KMS-11 (cell line): ENCODE measurements around the gene PDE1A.

Experiments used
- H2AFZ ChIP-seq: fragments of 200-600 bp; sonication (generic); 2 replicates; pipeline ENCODE4 v1.6.1; 2016; ENCODE audit warnings: antibody characterized with exemption, mixed run types, low read depth
- H3K27ac ChIP-seq: fragments of 200-600 bp; sonication (generic); 2 replicates; pipeline ENCODE4 v1.6.1; 2016; ENCODE audit warnings: mild to moderate bottlenecking, mixed run types
- H3K27me3 ChIP-seq: fragments of 200-600 bp; sonication (generic); 2 replicates; pipeline ENCODE4 v1.6.1; 2017; ENCODE audit warnings: mild to moderate bottlenecking, low read depth, mixed run types, moderate library complexity; ENCODE audit not compliant: insufficient read depth
- H3K36me3 ChIP-seq: fragments of 200-600 bp; sonication (generic); 2 replicates; pipeline ENCODE4 v1.6.1; 2017; ENCODE audit warnings: mild to moderate bottlenecking, mixed run types; ENCODE audit not compliant: insufficient read depth
- H3K4me1 ChIP-seq: fragments of 200-600 bp; sonication (generic); 2 replicates; pipeline ENCODE4 v1.6.1; 2016; ENCODE audit warnings: mild to moderate bottlenecking, low read depth, mixed run types; ENCODE audit not compliant: poor library complexity, severe bottlenecking
- H3K4me2 ChIP-seq: fragments of 200-600 bp; sonication (generic); 2 replicates; pipeline ENCODE4 v1.7.0; 2016; ENCODE audit warnings: mild to moderate bottlenecking, mixed run types
- H3K4me3 ChIP-seq: fragments of 200-600 bp; sonication (generic); IDR thresholded peaks from 2 replicates; pipeline ENCODE4 v1.6.1; 2017; ENCODE audit warnings: low read depth, low read length, mixed read lengths; ENCODE audit not compliant: insufficient read depth
- H3K79me2 ChIP-seq: fragments of 200-600 bp; sonication (generic); 2 replicates; pipeline ENCODE4 v1.6.1; 2016; ENCODE audit warnings: low read depth, mixed run types; ENCODE audit not compliant: insufficient read depth
- H3K9ac ChIP-seq: fragments of 200-600 bp; sonication (generic); 2 replicates; pipeline ENCODE4 v1.6.1; 2016; ENCODE audit warnings: mild to moderate bottlenecking, mixed run types
- H4K20me1 ChIP-seq: fragments of 200-600 bp; sonication (generic); 2 replicates; pipeline ENCODE4 v1.6.1; 2016; ENCODE audit warnings: mild to moderate bottlenecking, mixed run types; ENCODE audit not compliant: insufficient read depth
- TF ChIP-seq, protein P1 (sequence below): fragments of 200-600 bp; sonication (generic); conservative IDR thresholded peaks from 2 replicates; pipeline ENCODE4 v1.6.1; 2017; ENCODE audit warnings: low read depth, mild to moderate bottlenecking, antibody characterized with exemption, low read length, moderate library complexity, mixed read lengths

PDE1A gene

GRCh38 chr2:182302972-182303371, 123.9 kb downstream of the PDE1A start:
- Histone ChIP-seq H3K27ac (no peak overlapping the region), H3K4me1 (no peaks in the 10 kb centered on the region), H3K4me2 (no peak overlapping the region), H3K9ac (no peak overlapping the region), H3K36me3 (no peaks in the 10 kb centered on the region), H2AFZ (no peak overlapping the region), H3K79me2 (no peaks in the 10 kb centered on the region), H4K20me1 (no peaks in the 10 kb centered on the region), H3K27me3 (no peaks in the 10 kb centered on the region), H3K4me3 (no peak overlapping the region)
- TF ChIP-seq, protein P1, sequence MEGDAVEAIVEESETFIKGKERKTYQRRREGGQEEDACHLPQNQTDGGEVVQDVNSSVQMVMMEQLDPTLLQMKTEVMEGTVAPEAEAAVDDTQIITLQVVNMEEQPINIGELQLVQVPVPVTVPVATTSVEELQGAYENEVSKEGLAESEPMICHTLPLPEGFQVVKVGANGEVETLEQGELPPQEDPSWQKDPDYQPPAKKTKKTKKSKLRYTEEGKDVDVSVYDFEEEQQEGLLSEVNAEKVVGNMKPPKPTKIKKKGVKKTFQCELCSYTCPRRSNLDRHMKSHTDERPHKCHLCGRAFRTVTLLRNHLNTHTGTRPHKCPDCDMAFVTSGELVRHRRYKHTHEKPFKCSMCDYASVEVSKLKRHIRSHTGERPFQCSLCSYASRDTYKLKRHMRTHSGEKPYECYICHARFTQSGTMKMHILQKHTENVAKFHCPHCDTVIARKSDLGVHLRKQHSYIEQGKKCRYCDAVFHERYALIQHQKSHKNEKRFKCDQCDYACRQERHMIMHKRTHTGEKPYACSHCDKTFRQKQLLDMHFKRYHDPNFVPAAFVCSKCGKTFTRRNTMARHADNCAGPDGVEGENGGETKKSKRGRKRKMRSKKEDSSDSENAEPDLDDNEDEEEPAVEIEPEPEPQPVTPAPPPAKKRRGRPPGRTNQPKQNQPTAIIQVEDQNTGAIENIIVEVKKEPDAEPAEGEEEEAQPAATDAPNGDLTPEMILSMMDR: no peak

DNA sequence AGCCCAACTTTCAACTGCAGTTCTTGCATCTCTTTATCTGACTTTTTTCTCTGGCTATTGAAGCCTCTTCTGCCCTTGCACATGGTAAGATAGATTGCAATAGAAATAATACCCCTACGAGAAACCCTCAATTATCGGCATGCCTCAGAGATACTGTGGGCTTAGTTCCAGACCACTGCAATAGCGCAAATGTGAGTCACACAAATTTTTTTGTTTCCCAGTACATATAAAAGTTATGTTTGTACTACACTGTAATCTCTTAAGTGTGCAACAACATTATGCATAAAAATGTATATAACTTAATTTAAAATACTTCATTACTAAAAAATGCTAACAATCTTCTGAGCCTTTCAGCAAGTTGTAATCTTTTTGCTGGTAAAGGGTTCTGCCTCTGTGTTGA, 124.7 kb downstream of the PDE1A start:
- H3K9ac ChIP-seq: no peak overlapping the region
- TF ChIP-seq, protein P1: no peak
- H3K4me3 ChIP-seq: no peak overlapping the region
- H2AFZ ChIP-seq: no peak overlapping the region
- no peaks in the 10 kb centered on the region for H3K4me1 ChIP-seq
- H3K4me2 ChIP-seq: no peak overlapping the region
- no peaks in the 10 kb centered on the region for H3K79me2 ChIP-seq
- H4K20me1 ChIP-seq: no peaks in the 10 kb centered on the region
- H3K27me3 ChIP-seq: no peaks in the 10 kb centered on the region
- no peaks in the 10 kb centered on the region for H3K36me3 ChIP-seq
- H3K27ac ChIP-seq: no peak overlapping the region

GRCh38 chr2:182301093-182301492, 125.7 kb downstream of the PDE1A start:
- TF ChIP-seq, protein P1: no peak
- H3K27ac ChIP-seq: no peak overlapping the region

DNA sequence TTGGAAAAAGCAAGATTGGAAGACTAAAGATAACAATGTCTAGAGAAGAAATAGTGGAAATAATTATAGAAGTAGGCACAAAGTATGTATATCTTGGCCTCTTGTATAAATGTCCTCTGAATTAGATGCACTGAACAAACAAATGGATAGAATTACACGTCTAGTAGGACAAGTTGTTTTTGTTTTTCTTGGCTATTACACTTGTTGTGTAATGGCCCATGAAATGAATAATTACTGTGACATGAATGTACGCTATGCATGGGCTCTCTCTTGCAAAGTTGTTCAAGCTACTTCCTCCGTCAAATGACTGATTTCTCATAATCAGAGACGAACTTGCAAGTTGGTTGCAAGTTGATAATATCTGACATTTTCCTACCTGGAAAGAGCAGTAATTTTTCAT, 126.2 kb downstream of the PDE1A start:
- Histone ChIP-seq H3K4me2 (no peak overlapping the region), H4K20me1 (no peaks in the 10 kb centered on the region), H2AFZ (no peak overlapping the region), H3K9ac (no peak overlapping the region), H3K36me3 (no peaks in the 10 kb centered on the region), H3K27ac (no peak overlapping the region), H3K4me3 (no peak overlapping the region), H3K4me1 (no peaks in the 10 kb centered on the region), H3K79me2 (no peaks in the 10 kb centered on the region), H3K27me3 (no peaks in the 10 kb centered on the region)
- TF ChIP-seq, protein P1: no peak

More at GRCh38 chr2:182301093-182301492, 125.7 kb downstream of the PDE1A start:
- Histone ChIP-seq H3K36me3 (no peaks in the 10 kb centered on the region), H3K9ac (no peak overlapping the region), H4K20me1 (no peaks in the 10 kb centered on the region), H3K79me2 (no peaks in the 10 kb centered on the region), H3K4me1 (no peaks in the 10 kb centered on the region), H2AFZ (no peak overlapping the region), H3K4me3 (no peak overlapping the region), H3K27me3 (no peaks in the 10 kb centered on the region), H3K4me2 (no peak overlapping the region)
